ENCODE data around the gene PLCH1. TPM values are rescaled to one million over a fixed set of nuclear protein-coding genes. Genes with fewer than 3 reads are reported as not detected.

PLCH1 gene
- total RNA-seq, 2 donors from 2014 or later: 0.05 to 0.23 TPM

DNA sequence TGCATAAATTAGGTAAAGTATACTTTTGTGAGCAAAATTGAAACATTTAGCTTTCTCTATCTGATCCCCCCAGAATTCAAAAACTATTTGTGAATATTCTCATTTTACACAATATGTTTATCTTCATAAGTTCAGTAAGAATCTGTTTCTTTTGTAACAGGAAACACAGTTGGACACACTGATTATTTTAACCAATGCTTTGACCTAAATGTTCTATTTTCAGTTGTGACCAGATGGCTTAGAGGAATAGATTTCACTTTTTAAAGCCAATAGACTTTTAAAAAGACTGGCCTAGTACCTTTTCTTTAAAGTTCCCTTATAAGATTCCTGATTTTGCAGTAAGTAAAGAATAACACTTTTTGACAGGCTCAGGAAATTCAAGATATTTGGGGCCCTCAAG, 377.4 kb downstream of the PLCH1 start:
- ATAC-seq: no peak
- no peak overlapping the region for H3K27ac Mint-ChIP-seq

DNA sequence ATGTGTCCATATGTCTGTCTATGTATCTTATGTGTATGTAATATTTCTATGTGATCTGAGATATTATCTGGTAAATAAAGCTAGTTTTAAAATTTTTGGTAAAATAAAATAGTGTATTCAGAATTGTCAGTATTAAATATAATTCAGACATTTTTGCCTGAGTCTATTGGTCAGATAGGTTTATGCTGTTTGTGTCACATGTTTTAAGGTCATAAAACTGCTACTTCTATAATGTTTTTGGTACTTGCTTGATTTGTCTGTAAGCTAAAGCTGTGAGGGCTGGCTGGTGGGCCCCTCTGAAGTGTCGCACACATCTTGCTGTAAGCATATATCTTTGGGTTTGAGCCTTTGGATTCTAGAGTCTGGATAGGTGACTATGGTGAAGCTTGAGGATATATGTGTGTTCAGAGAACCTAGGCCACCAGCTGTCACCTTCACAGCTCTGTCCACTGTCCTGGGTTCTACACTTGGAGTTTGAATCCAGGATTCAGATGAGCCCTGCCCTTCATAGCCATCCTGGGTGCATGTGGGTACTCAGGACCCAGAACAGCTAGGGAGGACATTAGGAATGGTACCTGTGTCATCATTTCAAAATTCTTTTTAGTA, 379.6 kb downstream of the PLCH1 start:
- H3K36me3 Mint-ChIP-seq: peaks cover 0 to 7% of the 10 kb centered on the region in 2 donors
- DNase-seq (ENCODE audit: low spot score in 2 of 2) (no peak), ATAC-seq (no peak)
- no peak overlapping the region for H3K27ac Mint-ChIP-seq
- H3K9me3 Mint-ChIP-seq: peaks cover 4 to 9% of the 10 kb centered on the region in 2 donors

More for the DNA sequence above, 377.4 kb downstream of the PLCH1 start:
- Mint-ChIP-seq H3K36me3 (peaks cover 0 to 7% of the 10 kb centered on the region in 2 donors), H3K9me3 (peaks cover 4 to 9% of the 10 kb centered on the region in 2 donors)
- no peak for DNase-seq (ENCODE audit: low spot score in 2 of 2)

DNA sequence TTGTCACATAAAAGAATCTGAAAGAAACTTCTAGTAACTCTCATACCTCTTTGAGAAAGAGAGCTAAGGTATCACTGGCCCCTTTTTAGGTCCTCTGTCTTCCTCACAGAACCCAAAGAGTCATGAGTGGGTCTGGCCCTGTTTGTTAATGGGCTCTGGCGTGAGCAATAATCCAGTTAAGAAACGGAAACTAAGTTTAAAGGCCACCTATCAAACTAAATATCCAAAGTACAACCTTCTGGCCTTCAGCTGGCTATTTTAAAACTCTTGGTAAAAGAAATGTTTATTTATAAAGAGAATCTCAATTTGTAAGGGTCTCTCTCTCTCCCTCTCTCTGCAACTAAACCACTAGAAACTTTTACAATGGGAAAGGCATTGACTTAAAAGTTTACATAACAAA, 380.4 kb downstream of the PLCH1 start:
- H3K27ac Mint-ChIP-seq: no peak overlapping the region
- peaks cover 4 to 9% of the 10 kb centered on the region in 2 donors for H3K9me3 Mint-ChIP-seq
- DNase-seq (ENCODE audit: low spot score in 2 of 2) (no peak), ATAC-seq (no peak)
- peaks cover 0 to 7% of the 10 kb centered on the region in 2 donors for H3K36me3 Mint-ChIP-seq

DNA sequence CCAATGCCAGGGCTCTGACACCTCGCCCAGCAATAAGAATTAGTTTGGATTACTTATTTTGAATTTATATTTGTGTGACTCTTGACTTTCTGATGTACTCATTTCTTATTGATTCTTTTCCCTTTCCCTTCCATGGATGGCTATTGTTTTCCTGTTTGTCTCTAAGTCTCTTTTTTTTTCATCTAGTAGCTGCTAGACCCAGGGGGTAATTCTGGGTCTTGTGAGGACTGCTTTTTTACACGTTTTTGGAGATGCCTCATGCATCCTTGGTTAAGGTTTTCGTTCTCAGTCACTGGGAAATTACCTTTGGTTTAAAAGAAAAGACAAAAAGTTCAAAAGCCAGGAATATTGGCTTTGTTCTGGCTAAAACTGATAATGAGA, 381.2 kb downstream of the PLCH1 start:
- DNase-seq (ENCODE audit: low spot score in 2 of 2): no peak
- Mint-ChIP-seq H3K36me3 (peaks cover 0 to 7% of the 10 kb centered on the region in 2 donors), H3K9me3 (peaks cover 4 to 9% of the 10 kb centered on the region in 2 donors), H3K27ac (no peak overlapping the region)
- no peak for ATAC-seq

DNA sequence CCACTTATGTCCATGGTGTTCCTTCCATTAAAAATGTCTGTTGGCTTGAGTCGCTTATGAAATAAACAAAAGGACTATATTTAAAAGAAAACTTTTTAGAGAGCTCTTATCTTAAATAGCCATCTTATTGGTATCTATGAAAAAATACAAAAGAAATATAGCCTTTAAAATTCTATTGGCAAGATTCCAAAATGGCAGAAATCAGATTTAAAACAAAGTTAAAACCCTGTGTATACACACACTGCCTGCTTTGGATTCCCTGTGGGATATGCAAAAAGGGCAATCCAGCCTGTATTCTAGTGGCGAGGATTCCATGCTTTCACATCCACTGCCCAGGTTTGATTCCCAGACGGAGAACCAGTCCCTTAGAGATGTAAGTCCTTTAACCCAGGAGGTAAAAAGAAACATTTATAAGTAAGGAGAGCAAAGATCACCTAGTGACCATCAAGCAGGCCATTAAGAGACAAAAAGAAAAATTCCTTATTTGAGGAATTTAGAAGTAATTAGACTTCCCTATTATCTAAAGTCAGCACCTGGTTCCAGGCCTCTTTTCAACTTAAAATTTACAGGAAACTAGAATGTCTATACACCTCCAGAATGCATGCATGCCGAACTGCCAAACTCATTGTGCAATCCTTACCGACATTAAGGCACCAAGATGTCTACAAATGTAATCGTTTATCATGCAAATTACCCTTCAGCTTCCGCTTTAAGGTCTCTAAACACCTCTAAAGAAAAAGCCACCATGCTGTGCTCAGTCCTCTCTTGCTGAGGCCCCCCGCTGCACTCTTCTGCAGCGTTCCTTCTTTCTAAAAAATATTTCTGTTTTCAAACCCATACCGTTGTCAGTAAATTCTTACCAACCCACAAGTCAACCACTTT, 381.8 kb downstream of the PLCH1 start:
- Mint-ChIP-seq H3K36me3 (peaks cover 0 to 7% of the 10 kb centered on the region in 2 donors), H3K9me3 (peaks cover 4 to 5% of the 10 kb centered on the region in 2 donors), H3K27ac (no peak overlapping the region)
- DNase-seq (ENCODE audit: low spot score in 2 of 2) (no peak), ATAC-seq (no peak)

DNA sequence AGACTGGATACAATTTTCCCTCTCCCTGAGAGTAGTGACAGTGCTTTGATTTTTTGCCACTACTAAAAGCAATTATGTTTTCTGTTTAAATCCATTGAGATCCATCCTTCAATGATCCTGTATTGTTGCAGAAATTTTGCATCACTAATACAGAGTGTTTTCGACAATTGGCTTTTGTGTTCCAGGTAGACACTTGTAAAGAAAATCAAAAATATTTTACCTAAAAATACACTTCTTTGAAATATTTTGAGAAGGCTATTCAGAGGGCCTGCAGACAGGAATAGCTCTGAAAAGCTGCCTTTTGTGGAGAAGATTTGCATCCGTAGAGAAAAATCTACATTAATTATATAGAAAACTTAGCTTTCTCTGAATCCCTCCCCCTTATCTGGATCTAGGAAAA, 384.6 kb downstream of the PLCH1 start:
- no peak for DNase-seq (ENCODE audit: low spot score in 2 of 2)
- ATAC-seq: no peak
- Mint-ChIP-seq H3K27ac (no peak overlapping the region), H3K36me3 (peaks cover 0 to 7% of the 10 kb centered on the region in 2 donors), H3K9me3 (peaks cover 4 to 5% of the 10 kb centered on the region in 2 donors)

DNA sequence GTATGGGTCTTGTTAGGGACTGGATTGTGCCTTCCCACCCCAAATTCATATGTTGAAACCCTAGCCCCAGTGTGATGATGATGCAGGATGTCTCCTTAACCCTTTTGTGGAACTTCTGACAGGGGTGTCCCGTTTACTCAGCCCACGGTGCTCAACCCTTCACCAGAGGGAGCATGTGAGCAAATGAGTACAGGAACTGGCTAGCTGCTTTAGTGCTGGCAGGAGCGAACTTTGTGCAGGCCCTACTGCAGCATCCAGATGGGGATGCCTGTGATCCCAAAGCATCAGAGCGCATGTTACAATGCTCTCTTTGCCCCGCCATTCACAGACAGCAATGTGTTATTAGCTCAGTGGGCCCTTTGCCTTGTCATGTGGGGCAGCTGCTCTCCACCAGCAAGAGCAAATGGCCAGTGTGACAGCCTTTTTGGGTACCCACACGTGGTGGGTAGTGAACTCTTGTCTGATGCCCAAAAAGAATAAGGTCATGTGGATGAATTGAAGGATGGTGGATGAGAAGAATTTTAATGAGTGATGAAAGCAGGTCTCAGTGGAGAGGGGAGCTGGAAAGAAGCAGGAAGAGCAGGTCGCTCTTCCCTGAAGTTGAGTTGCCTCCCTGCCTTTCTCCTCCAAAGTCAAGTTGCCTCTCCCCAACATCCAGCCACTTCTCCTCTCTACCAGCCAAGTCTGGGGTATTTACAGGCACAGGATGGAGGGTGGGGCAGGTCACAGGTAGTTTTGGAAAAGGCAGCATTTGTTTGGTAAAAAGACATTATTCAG, 388.1 kb downstream of the PLCH1 start:
- ATAC-seq (no peak), DNase-seq (ENCODE audit: low spot score in 2 of 2) (no peak)
- H3K27ac Mint-ChIP-seq: no peak overlapping the region
- no peaks in the 10 kb centered on the region for H3K36me3 Mint-ChIP-seq
- no peaks in the 10 kb centered on the region for H3K9me3 Mint-ChIP-seq

DNA sequence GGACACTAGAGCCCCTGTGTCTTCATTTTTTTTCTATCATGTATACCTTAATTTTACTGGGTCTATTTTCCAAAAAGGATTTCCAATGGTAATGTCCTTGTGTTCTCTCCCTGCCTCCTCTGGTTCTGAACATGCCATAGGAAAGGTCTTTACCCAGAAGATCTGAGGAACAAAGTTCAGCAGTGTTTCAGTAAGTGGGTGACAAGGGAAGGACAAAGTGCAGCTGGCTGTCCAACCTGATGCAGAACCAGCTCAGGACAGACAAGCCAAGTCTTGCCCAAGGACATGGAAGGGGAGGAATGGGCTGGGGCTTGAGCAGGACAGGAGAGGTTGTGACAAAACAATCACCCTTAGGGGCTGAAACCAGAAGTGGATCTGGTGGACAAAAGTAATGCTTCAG, 390.2 kb downstream of the PLCH1 start:
- no peaks in the 10 kb centered on the region for H3K9me3 Mint-ChIP-seq
- DNase-seq (ENCODE audit: low spot score in 2 of 2): no peak
- H3K36me3 Mint-ChIP-seq: no peaks in the 10 kb centered on the region
- ATAC-seq: no peak
- H3K27ac Mint-ChIP-seq: no peak overlapping the region

DNA sequence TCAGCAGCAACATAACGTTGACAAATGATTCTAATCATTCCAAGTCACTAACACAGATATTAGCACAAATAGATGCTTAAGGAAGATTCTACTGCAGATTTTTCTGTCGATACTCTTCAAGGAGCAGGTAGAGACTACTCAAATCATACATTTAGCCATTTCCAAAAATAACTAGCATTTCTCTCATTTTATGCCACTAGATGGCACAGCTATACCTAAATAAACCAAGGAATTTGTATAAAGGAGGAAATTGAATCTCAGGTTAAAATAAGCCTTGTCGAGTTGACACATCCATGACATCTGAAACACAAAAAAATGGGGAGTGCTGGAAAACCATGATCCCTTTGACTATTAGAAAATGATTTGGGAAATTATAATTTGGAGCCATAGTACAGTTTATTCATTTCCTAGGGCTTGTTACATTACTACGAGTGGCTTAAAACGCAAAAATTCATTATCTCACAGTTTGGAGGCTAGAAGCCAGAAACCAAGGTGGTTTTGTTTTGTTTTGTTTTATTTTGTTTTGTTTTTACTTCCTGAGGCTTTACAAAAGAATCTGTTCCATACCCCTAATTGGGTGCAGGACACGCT, 391.9 kb downstream of the PLCH1 start:
- ATAC-seq (no peak), DNase-seq (ENCODE audit: low spot score in 2 of 2) (no peak)
- no peaks in the 10 kb centered on the region for H3K9me3 Mint-ChIP-seq
- no peak overlapping the region for H3K27ac Mint-ChIP-seq
- no peaks in the 10 kb centered on the region for H3K36me3 Mint-ChIP-seq

DNA sequence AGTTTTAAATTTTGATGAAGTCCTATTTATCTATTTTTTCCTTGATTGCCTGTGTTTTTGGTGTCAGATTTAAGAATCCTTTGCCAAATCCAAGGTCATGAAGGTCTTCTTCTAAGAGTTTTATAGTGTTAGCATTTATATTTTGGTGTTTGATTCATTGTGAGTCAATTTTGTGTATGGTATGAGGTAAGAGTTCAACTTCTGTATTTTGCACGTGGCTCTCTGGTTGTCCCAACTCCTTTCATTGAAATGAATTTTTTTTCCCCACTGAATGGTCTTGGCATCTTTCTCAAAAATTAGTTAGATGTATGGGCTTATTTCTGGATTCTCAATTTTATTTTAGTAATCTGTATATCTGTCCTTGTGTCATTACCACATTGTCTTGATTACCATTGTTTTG, 394.3 kb downstream of the PLCH1 start:
- DNase-seq (ENCODE audit: low spot score in 2 of 2) (no peak), ATAC-seq (no peak)
- Mint-ChIP-seq H3K27ac (no peak overlapping the region), H3K36me3 (no peaks in the 10 kb centered on the region), H3K9me3 (no peaks in the 10 kb centered on the region)

DNA sequence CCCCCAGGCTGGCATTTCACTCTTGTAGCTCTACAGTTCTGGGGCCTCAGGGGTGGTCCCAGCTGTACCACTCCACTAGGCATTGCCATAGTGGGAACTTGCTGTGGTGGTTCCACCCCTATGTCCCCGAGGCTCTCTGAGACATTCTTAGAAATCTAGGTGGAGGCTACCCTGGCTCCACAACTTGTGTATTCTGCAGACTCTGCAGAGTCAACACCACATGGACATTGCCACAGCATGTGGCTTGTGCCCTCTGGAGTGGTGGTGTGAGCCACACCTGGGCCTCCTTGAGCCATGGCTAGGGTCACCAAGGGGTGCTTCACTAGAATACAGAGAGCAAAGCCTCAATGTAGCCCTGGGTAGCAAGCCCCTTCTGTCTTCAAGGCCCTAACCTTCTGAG, 397.0 kb downstream of the PLCH1 start:
- no peak for ATAC-seq

DNA sequence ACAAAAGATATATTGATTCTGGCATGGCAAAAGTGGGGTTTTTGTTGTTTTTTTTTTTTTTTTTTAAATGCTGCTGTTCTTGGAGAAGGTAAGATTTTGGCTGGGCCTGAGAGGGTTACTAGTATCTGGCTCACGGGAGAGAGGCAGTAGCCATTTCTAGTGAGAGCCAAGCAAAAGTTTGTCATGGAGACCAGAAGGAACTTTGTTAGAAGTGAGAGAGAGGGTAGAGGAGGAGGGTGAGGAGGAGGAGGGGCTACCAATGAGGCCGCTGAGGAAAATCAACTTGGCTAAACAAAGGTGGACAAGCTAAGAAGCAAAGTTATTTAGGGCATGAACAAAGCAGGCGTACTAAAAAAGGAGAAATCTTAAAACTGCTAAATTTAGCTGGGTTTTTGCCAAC, 402.5 kb downstream of the PLCH1 start:
- H3K9me3 Mint-ChIP-seq: no peaks in the 10 kb centered on the region

More for the DNA sequence above, 397.0 kb downstream of the PLCH1 start:
- no peaks in the 10 kb centered on the region for H3K9me3 Mint-ChIP-seq
- no peaks in the 10 kb centered on the region for H3K36me3 Mint-ChIP-seq
- DNase-seq (ENCODE audit: low spot score in 2 of 2): no peak
- H3K27ac Mint-ChIP-seq: no peak overlapping the region

DNA sequence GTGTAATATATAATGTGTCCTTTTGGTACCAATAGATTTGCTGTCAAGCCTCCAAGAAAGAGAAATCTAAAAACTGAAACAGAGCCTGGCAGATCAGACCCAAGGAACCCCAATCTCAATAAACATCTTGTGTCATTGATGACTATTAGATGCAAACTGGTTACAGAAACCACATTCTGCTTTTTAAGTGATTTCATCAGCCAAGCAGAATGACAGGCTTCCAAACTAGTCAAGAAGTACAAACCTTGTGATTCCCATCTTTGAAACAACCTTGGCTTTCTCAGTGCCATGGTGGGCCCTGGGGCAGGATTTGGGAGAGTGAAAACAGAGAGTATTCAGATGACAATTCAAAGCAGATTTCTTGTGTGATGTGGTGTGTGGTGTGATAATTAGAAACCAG, 405.8 kb downstream of the PLCH1 start:
- ATAC-seq (no peak), DNase-seq (ENCODE audit: low spot score in 2 of 2) (no peak)
- Mint-ChIP-seq H3K36me3 (no peaks in the 10 kb centered on the region), H3K27ac (no peak overlapping the region), H3K9me3 (no peaks in the 10 kb centered on the region)

More for the DNA sequence above, 402.5 kb downstream of the PLCH1 start:
- Mint-ChIP-seq H3K27ac (no peak overlapping the region), H3K36me3 (no peaks in the 10 kb centered on the region)
- DNase-seq (ENCODE audit: low spot score in 2 of 2) (no peak), ATAC-seq (no peak)

DNA sequence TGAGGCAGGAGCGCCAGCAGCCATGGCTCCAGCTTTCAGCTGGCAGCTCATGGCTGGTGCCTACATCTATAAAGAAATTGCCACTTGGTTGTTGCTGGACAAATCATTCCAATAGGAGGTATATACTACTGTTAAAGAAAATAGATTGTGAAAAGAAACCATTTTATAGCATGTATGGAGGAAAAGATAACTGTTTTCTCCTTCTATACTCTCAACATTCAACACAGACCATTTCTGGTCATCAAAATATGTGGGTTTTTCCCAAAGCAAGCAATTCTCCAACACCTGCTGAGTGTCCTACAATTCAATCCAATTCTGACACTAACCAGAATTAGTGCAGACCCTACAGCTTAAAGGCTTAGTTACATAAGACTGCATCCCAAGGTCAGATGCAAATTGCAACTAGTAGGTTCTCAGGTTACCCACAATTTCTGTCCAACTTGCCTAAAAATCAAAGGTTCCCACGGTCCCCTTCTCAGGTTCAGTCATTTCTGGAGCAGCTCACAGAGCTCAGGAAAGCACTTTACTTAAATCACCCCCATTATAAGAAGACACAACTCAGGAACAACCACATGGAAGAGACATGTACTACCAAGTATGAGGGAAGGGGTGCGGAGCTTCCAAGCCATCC, 409.0 kb downstream of the PLCH1 start:
- Mint-ChIP-seq H3K9me3 (no peaks in the 10 kb centered on the region), H3K36me3 (no peaks in the 10 kb centered on the region), H3K27ac (no peak overlapping the region)
- no peak for DNase-seq (ENCODE audit: low spot score in 2 of 2)
- no peak for ATAC-seq

DNA sequence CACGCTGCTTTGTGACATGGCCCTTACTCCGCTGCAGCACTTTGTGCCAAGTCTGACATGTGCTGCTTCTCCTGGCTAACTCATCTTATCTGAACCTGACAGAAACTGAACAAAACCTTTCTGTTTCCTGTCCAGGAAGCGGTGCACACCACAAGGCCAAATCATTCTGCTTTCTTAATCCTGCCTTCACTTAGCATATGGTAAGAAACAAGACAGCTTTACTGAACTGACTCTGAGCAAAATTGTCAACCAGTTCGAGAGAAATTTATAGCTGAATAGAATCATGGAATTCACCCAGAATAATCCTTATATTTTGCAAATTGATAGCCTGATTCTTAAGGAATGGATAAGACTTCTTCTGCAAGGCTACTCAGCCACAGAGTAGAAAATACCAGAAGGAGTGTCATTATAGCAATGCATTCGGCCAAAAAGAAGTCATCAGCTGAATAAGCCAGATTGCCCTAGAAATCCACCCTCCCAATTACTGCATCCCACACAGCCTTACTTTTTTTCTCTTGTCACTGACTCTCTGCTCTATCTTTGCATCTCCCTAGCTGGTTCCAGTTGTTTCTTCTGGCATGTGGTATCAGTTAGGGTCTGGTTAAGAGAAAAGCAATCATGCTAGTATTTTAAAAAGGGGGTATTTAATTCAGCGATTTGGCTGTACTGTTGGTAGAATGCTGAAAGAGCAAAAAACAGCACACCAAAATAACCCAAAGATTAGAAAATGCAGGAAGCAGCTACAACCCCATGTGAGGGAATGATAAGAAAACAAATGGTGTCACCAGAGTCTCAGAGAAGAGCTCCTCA, 409.8 kb downstream of the PLCH1 start:
- no peak for DNase-seq (ENCODE audit: low spot score in 2 of 2)
- no peak overlapping the region for H3K27ac Mint-ChIP-seq
- no peaks in the 10 kb centered on the region for H3K9me3 Mint-ChIP-seq
- ATAC-seq: peak; percentile 45 to 64
- no peaks in the 10 kb centered on the region for H3K36me3 Mint-ChIP-seq
